ENCODE results near the gene OLIG2. TPM values are rescaled to one million over a fixed set of nuclear protein-coding genes. Genes with fewer than 3 reads are reported as not detected.

Gene OLIG2
- total RNA-seq: under 1 TPM in 1 of 2 donors, not detected in 1; 0.53 TPM
- 2.7 TPM for polyA plus RNA-seq (2013, experiment 1 of 2)
- polyA plus RNA-seq (2013, experiment 2 of 2): 2.9 TPM
- long read RNA-seq, experiment 1: 0 reads
- long read RNA-seq, experiment 2: 0 reads
- long read RNA-seq, experiment 3: 0 reads
- long read RNA-seq, experiment 4: 0 reads

DNA sequence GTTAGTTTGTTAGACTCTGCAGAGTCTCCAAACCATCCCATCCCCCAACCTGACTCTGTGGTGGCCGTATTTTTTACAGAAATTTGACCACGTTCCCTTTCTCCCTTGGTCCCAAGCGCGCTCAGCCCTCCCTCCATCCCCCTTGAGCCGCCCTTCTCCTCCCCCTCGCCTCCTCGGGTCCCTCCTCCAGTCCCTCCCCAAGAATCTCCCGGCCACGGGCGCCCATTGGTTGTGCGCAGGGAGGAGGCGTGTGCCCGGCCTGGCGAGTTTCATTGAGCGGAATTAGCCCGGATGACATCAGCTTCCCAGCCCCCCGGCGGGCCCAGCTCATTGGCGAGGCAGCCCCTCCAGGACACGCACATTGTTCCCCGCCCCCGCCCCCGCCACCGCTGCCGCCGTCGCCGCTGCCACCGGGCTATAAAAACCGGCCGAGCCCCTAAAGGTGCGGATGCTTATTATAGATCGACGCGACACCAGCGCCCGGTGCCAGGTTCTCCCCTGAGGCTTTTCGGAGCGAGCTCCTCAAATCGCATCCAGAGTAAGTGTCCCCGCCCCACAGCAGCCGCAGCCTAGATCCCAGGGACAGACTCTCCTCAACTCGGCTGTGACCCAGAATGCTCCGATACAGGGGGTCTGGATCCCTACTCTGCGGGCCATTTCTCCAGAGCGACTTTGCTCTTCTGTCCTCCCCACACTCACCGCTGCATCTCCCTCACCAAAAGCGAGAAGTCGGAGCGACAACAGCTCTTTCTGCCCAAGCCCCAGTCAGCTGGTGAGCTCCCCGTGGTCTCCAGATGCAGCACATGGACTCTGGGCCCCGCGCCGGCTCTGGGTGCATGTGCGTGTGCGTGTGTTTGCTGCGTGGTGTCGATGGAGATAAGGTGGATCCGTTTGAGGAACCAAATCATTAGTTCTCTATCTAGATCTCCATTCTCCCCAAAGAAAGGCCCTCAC lies at the start of gene OLIG2:
Gene OLIG2 (plus strand): TSS at position 447 of the 954 bp plus-strand sequence. CDS start 928 bp downstream, outside the sequence.
- Mint-ChIP-seq H3K9me3 (no peaks in the 10 kb centered on the region), H3K36me3 (ENCODE audit: low read depth) (no peaks in the 10 kb centered on the region), H3K27me3 (ENCODE audit: insufficient read depth) (peaks cover 95% of the 10 kb centered on the region), H3K27ac (peak within 1 kb of the TSS; percentile 52), H3K4me1 (peaks cover 25% of the 10 kb centered on the region), H3K4me3 (peak within 1 kb of the TSS; percentile 63)
- WGBS, 2 experiments (ENCODE audit: insufficient coverage in 1 of 2, insufficient read length in 1 of 2): 0 to 1% methylated on average over 16 to 59 of the region's 59 CpGs
- H3K4me3 ChIP-seq (ENCODE audit: low read length): peak within 1 kb of the TSS; percentile 72
- H3K4me1 ChIP-seq (ENCODE audit: control insufficient read depth, insufficient read depth, low read length): peaks cover 5% of the 10 kb centered on the region
- no peaks in the 10 kb centered on the region for H3K36me3 ChIP-seq (ENCODE audit: control insufficient read depth, insufficient read depth, low read length)
- peaks cover 100% of the 10 kb centered on the region for H3K27me3 ChIP-seq (ENCODE audit: control insufficient read depth, insufficient read depth, low read length, poor library complexity, severe bottlenecking)
- H3K9me3 ChIP-seq (ENCODE audit: control insufficient read depth, low read length): no peaks in the 10 kb centered on the region
- no peak within 1 kb of the TSS for H3K27ac ChIP-seq (ENCODE audit: low read depth, low read length)
- TF ChIP-seq, protein P1, sequence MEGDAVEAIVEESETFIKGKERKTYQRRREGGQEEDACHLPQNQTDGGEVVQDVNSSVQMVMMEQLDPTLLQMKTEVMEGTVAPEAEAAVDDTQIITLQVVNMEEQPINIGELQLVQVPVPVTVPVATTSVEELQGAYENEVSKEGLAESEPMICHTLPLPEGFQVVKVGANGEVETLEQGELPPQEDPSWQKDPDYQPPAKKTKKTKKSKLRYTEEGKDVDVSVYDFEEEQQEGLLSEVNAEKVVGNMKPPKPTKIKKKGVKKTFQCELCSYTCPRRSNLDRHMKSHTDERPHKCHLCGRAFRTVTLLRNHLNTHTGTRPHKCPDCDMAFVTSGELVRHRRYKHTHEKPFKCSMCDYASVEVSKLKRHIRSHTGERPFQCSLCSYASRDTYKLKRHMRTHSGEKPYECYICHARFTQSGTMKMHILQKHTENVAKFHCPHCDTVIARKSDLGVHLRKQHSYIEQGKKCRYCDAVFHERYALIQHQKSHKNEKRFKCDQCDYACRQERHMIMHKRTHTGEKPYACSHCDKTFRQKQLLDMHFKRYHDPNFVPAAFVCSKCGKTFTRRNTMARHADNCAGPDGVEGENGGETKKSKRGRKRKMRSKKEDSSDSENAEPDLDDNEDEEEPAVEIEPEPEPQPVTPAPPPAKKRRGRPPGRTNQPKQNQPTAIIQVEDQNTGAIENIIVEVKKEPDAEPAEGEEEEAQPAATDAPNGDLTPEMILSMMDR (conservative IDR thresholded peaks at IDR 0.05): no peak
- peak; percentile 98 for DNase-seq
- no peak within 1 kb of the TSS for H3K9ac ChIP-seq (ENCODE audit: extremely low read depth, low read length, poor library complexity, severe bottlenecking)

DNA sequence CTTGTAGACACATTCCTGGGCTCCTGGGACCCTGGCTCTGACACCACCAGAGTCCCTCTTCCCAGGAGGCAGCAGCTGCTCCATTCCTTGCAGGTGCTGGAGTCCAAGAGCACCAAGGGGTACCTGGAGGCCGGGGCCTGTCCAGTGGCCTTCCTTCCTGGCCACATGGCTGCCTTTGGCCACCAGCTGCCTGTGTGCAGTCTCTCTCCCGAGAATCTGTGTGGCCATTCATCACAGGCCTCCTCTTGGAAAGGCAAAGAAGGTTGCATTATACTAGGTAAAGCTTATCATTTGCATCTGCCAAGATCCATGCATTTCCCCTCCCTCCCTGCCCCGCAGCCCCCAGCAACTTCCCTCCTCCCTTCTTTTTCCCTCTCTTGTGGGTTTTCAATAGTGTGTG lies 48.9 kb upstream of the OLIG2 start:
- no peak for DNase-seq

DNA sequence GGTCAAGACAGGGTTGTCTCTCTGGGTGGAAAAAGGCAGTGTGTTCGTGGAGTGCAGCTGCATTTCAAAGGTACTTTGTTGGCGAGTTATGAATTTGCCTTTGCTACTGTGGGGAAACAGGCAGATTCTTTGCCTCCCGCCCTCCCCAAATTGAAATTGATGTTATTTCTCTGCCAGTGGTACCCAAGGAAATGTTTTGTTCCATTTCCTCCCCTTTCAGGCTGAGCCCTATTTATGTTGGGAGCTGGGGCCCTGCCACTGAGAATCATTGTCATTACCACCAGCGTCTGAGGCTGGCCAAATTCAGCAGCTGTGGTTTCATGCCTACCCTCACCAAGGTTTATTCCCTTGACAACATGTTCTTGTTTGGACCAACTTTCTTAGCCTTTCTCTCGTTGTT lies 48.5 kb upstream of the OLIG2 start:
- H3K4me1 ChIP-seq (ENCODE audit: control insufficient read depth, insufficient read depth, low read length): no peaks in the 10 kb centered on the region
- no peak overlapping the region for H3K9ac ChIP-seq (ENCODE audit: extremely low read depth, low read length, poor library complexity, severe bottlenecking)
- no peak for DNase-seq
- Mint-ChIP-seq H3K27me3 (ENCODE audit: insufficient read depth) (peaks cover 2% of the 10 kb centered on the region), H3K36me3 (ENCODE audit: low read depth) (no peaks in the 10 kb centered on the region), H3K27ac (no peak overlapping the region), H3K4me1 (no peaks in the 10 kb centered on the region), H3K9me3 (no peaks in the 10 kb centered on the region), H3K4me3 (no peak overlapping the region)
- no peaks in the 10 kb centered on the region for H3K27me3 ChIP-seq (ENCODE audit: control insufficient read depth, insufficient read depth, low read length, poor library complexity, severe bottlenecking)
- no peaks in the 10 kb centered on the region for H3K36me3 ChIP-seq (ENCODE audit: control insufficient read depth, insufficient read depth, low read length)
- WGBS, 2 experiments (ENCODE audit: insufficient coverage in 1 of 2, insufficient read length in 1 of 2): 85 to 90% methylated on average over 5 of the region's 5 CpGs
- no peaks in the 10 kb centered on the region for H3K9me3 ChIP-seq (ENCODE audit: control insufficient read depth, low read length)
- no peak overlapping the region for H3K4me3 ChIP-seq (ENCODE audit: low read length)
- H3K27ac ChIP-seq (ENCODE audit: low read depth, low read length): no peak overlapping the region
- TF ChIP-seq, protein P1 (conservative IDR thresholded peaks at IDR 0.05): no peak

More for the DNA sequence above, 48.9 kb upstream of the OLIG2 start:
- TF ChIP-seq, protein P1 (conservative IDR thresholded peaks at IDR 0.05): no peak
- H3K27me3 Mint-ChIP-seq (ENCODE audit: insufficient read depth): peaks cover 2% of the 10 kb centered on the region
- H3K9ac ChIP-seq (ENCODE audit: extremely low read depth, low read length, poor library complexity, severe bottlenecking): no peak overlapping the region
- H3K4me3 Mint-ChIP-seq: no peak overlapping the region
- H3K36me3 Mint-ChIP-seq (ENCODE audit: low read depth): no peaks in the 10 kb centered on the region
- H3K4me1 Mint-ChIP-seq: no peaks in the 10 kb centered on the region
- no peaks in the 10 kb centered on the region for H3K36me3 ChIP-seq (ENCODE audit: control insufficient read depth, insufficient read depth, low read length)
- H3K4me3 ChIP-seq (ENCODE audit: low read length): no peak overlapping the region
- no peaks in the 10 kb centered on the region for H3K4me1 ChIP-seq (ENCODE audit: control insufficient read depth, insufficient read depth, low read length)
- H3K9me3 ChIP-seq (ENCODE audit: control insufficient read depth, low read length): no peaks in the 10 kb centered on the region
- H3K27me3 ChIP-seq (ENCODE audit: control insufficient read depth, insufficient read depth, low read length, poor library complexity, severe bottlenecking): no peaks in the 10 kb centered on the region
- WGBS, 2 experiments (ENCODE audit: insufficient coverage in 1 of 2, insufficient read length in 1 of 2): 77 to 83% methylated on average over 1 to 3 of the region's 3 CpGs
- H3K27ac Mint-ChIP-seq: no peak overlapping the region
- H3K27ac ChIP-seq (ENCODE audit: low read depth, low read length): no peak overlapping the region
- no peaks in the 10 kb centered on the region for H3K9me3 Mint-ChIP-seq

Measured in endodermal cell (in vitro differentiated cells).